GM21360 (cell line): ENCODE measurements around the gene ZBTB7C.

Experiments used
- ATAC-seq: cut with Tn5 transposase; IDR thresholded peaks from one replicate; pipeline ENCODE4 v1.9.1; 2021; ENCODE audit warnings: mild to moderate bottlenecking, moderate library complexity; ENCODE audit not compliant: unreplicated experiment

ZBTB7C gene

GRCh38 chr18:48172226-48173006 is 236.8 kb downstream of the ZBTB7C start:
- ATAC-seq, result no peak

- no peak for ATAC-seq
These were observed 237.5 kb downstream of the ZBTB7C start for GRCh38 chr18:48171490-48172188.

GRCh38 chr18:48170651-48171050 is 238.5 kb downstream of the ZBTB7C start:
- ATAC-seq, result no peak

GRCh38 chr18:48168861-48169260 is 240.3 kb downstream of the ZBTB7C start:
- ATAC-seq, result no peak

GRCh38 chr18:48167897-48168253 is 241.3 kb downstream of the ZBTB7C start:
- no peak for ATAC-seq

- ATAC-seq, result no peak
These were observed 242.8 kb downstream of the ZBTB7C start for GRCh38 chr18:48166336-48166875.

- no peak for ATAC-seq
These were observed 243.9 kb downstream of the ZBTB7C start for GRCh38 chr18:48165111-48165866.

GRCh38 chr18:48164701-48165100 is 244.5 kb downstream of the ZBTB7C start:
- ATAC-seq, result no peak

GRCh38 chr18:48164116-48164515 is 245.1 kb downstream of the ZBTB7C start:
- no peak for ATAC-seq

GRCh38 chr18:48163738-48164115 is 245.5 kb downstream of the ZBTB7C start:
- no peak for ATAC-seq

GRCh38 chr18:48162956-48163737 is 246.0 kb downstream of the ZBTB7C start:
- no peak for ATAC-seq

GRCh38 chr18:48161911-48162698 is 247.1 kb downstream of the ZBTB7C start:
- ATAC-seq, result no peak

- ATAC-seq, result peak; percentile 75
These were observed 247.8 kb downstream of the ZBTB7C start for GRCh38 chr18:48161191-48161910.

GRCh38 chr18:48160622-48161021 is 248.6 kb downstream of the ZBTB7C start:
- no peak for ATAC-seq

GRCh38 chr18:48159816-48160215 is 249.4 kb downstream of the ZBTB7C start:
- no peak for ATAC-seq

- no peak for ATAC-seq
These were observed 250.5 kb downstream of the ZBTB7C start for GRCh38 chr18:48158721-48159120.

- ATAC-seq, result no peak
These were observed 251.2 kb downstream of the ZBTB7C start for GRCh38 chr18:48157956-48158355.

GRCh38 chr18:48155856-48156255 is 253.3 kb downstream of the ZBTB7C start:
- ATAC-seq, result no peak

GRCh38 chr18:48154828-48155227 is 254.4 kb downstream of the ZBTB7C start:
- no peak for ATAC-seq
